Pancreas (tissue), 10 donors: ENCODE results near the gene MMP10. TPM values are rescaled to one million over a fixed set of nuclear protein-coding genes. Genes with fewer than 3 reads are reported as not detected.
A peak's percentile ranks its signal among the peaks of the same experiment; 100 is the strongest.

Experiments
- ATAC-seq, 4 donors: fragments of 200-7000 bp; cut with Tn5 transposase; one replicate each; pipeline versions ENCODE4 v1.8.0 to v1.9.1; 2020; ENCODE audit warnings: mild to moderate bottlenecking in 4 of 4, moderate library complexity in 4 of 4
- DNase-seq, 6 donors: peaks; one replicate each; pipeline ENCODE4 v3.0.0-alpha.2; 2020
- FAIRE-seq: peaks from 2 replicates; lab custom pipeline; 2012; peaks lifted over from hg19 to GRCh38; lab: Jason Lieb, UNC
- H3K27ac ChIP-seq, 4 donors: fragments of 200-600 bp; sonication (generic); 1 replicate in 3 of 4; 2 replicates in 1 of 4; pipeline versions ENCODE4 v1.5.0 to v1.8.0; 2020
- H3K27me3 ChIP-seq, 4 donors: fragments of 200-600 bp; one replicate each; pipeline ENCODE4 v1.8.0; 2021
- H3K36me3 ChIP-seq, 3 donors: fragments of 200-600 bp; sonication (generic) in 1 of 3; one replicate each; pipeline versions ENCODE4 v1.5.0 to v1.8.0; 2020 to 2021
- H3K4me1 ChIP-seq, 3 donors: fragments of 200-600 bp; one replicate each; pipeline ENCODE4 v1.8.0; 2021
- H3K4me3 ChIP-seq, 4 donors: fragments of 200-600 bp; sonication (generic) in 2 of 4; one replicate each; pipeline versions ENCODE4 v1.5.0 to v1.8.0; 2020 to 2021
- H3K9me3 ChIP-seq, 4 donors: fragments of 200-600 bp; one replicate each; pipeline ENCODE4 v1.8.0; 2021
- WGBS, 2 donors: extraction: QIAGEN DNeasy Blood & Tissue Kit; methylation state at CpG; one replicate each; pipeline ENCODE4 v1.1.7; 2013; 5-methylcytosine and 5-hydroxymethylcytosine counted together
- intact Hi-C, 3 donors: fragments of 100-400 bp; cut with DNase I; formaldehyde crosslinking; loops; one replicate each; pipeline versions ENCODE4 v1.11.1 to v1.14.2; 2022
- polyA plus RNA-seq, 2 donors: library from polyadenylated mRNA; stranded (reverse); fragments of 200-250 nt; gene quantifications; one replicate each; pipeline ENCODE4 v1.2.3, GENCODE V29; 2013
- total RNA-seq, 6 donors: library from RNA; stranded (reverse); fragmentation: NEBNext Ultra II Directional in 4 of 6; extraction: Animal tissue kit (Norgen Biotek cat#: 25700) in 4 of 6; gene quantifications; one replicate each; pipeline versions ENCODE4 v1.2.1 to v1.2.4, GENCODE V29; 2021 to 2023
- TF ChIP-seq, protein P1 (sequence below), 4 donors: fragments of 200-600 bp; sonication (generic) in 3 of 4; IDR thresholded peaks; one replicate each; pipeline versions ENCODE4 v1.5.0 to v1.8.0; 2021; ENCODE audit warnings: antibody characterized with exemption in 4 of 4
- donor health status: healthy with polysubstance abuse.
- donor health status: DM: no; HTN: no; CAD: no; lungs with moderate emphysema.
- donor health status: DM: no; HTN: no; CAD: no.
- donor health status: control.
- donor health status: control.
- donor health status: Bipolar disorder and iron deficiency.
- donor health status: DM: yes; HTN: yes; CAD: no.
- donor health status: DM: no; HTN: no; CAD: no.
- donor health status: DM: no; HTN: no; CAD: no.
- donor health status: DM: yes; HTN: yes; CAD: no.

MMP10 gene
- total and polyA plus RNA-seq, 8 donors = 0.09 to 2.9 (median 0.34) TPM; not detected in 1

DNA sequence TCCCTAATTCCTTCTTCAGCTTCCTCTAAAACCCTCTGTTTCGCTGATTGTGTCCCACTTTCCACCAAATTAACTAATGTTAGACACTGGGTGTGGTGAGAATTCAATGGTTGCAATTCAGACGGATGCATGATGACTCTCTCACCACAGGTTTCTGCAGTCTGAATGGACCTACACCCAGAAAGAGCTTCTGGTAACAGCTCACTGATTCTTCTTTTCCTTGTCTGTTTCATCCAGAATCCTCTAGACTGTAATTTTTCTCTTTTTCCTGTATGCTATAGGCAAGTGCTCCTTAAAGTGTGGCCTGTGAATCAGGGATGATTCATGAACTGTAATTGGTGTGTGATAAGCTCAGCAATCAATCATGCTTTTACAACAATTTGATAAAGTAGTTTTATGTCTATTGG, 18.1 kb downstream of the MMP10 start:
- intact Hi-C loops = no loop called here
- TF ChIP-seq, protein P1, sequence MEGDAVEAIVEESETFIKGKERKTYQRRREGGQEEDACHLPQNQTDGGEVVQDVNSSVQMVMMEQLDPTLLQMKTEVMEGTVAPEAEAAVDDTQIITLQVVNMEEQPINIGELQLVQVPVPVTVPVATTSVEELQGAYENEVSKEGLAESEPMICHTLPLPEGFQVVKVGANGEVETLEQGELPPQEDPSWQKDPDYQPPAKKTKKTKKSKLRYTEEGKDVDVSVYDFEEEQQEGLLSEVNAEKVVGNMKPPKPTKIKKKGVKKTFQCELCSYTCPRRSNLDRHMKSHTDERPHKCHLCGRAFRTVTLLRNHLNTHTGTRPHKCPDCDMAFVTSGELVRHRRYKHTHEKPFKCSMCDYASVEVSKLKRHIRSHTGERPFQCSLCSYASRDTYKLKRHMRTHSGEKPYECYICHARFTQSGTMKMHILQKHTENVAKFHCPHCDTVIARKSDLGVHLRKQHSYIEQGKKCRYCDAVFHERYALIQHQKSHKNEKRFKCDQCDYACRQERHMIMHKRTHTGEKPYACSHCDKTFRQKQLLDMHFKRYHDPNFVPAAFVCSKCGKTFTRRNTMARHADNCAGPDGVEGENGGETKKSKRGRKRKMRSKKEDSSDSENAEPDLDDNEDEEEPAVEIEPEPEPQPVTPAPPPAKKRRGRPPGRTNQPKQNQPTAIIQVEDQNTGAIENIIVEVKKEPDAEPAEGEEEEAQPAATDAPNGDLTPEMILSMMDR (IDR thresholded peaks at IDR 0.05) = no peak
- no peak overlapping the region for H3K27ac ChIP-seq
- H3K27me3 ChIP-seq = no peaks in the 10 kb centered on the region
- no peaks in the 10 kb centered on the region for H3K36me3 ChIP-seq
- ATAC-seq (no peak), FAIRE-seq (no peak), DNase-seq (no peak)
- WGBS, 2 donors = 35 to 50% methylated on average over 2 of the region's 2 CpGs
- H3K4me1 ChIP-seq = no peaks in the 10 kb centered on the region
- no peaks in the 10 kb centered on the region for H3K9me3 ChIP-seq
- H3K4me3 ChIP-seq = no peak overlapping the region

DNA sequence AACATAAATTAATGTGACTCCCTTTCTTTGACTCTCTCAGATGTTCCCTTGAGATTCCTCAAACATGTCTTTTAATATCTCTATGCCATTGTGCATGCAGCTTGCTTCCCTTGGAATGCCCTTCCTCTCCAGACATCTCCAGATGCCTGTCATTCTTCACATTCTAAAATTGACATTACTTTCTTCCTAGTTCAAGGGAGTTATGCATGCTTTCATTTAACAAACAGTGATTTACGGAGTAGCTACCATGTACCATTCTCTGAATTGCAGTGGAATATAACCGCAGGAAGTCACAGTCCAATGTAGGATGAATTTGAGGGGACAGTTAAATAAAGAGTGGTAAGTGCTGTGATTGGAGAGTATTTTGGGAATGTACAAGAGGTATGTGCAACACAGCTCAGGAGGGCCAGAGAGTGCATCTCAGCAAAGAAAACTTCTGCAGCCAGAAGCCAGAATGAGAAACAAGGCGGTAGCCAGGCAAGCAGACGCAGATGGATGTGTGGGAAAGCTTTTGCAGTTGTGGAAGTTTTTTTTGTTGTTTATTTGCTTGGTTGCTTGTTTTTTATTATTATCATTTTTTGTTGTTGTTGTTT, 18.7 kb downstream of the MMP10 start:
- TF ChIP-seq, protein P1 (IDR thresholded peaks at IDR 0.05) = no peak
- DNase-seq (no peak), ATAC-seq (no peak), FAIRE-seq (no peak)
- H3K27ac ChIP-seq = no peak overlapping the region
- WGBS, 2 donors = 75 to 77% methylated on average over 4 of the region's 4 CpGs
- no peaks in the 10 kb centered on the region for H3K27me3 ChIP-seq
- no peaks in the 10 kb centered on the region for H3K9me3 ChIP-seq
- no peak overlapping the region for H3K4me3 ChIP-seq
- no peaks in the 10 kb centered on the region for H3K36me3 ChIP-seq
- H3K4me1 ChIP-seq = no peaks in the 10 kb centered on the region
- intact Hi-C loops = no loop called here

DNA sequence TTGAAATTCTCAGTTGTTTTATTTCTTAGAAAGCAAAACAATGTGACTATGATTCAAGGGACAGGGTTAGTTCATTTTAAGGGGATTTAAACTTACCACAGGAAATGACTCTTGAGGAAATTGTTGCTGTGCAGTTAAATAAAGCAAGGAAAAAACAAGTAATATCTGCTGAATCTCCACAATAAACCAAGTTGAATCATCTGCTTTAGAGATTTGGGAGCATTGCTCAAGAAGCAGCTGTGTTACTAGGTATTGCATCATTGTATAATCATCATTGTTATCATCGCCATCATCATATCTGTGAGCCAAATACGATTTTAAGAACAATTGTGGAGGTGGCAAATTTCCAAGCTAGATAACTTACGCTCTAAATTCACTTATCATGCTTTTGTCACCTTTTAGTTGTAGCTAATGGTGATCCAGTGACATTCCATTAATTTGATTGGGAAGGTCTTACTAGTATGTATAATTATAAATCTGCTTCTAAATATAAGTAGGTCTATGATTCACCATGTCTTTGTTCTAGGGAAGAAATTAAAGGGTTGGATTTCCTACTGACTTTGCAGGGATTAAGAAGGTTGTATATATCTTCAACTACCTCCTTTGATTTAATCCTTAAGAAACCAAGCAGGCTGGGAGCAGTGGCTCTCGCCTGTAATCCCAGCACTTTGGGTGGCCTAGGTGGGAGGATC, 19.9 kb downstream of the MMP10 start:
- DNase-seq (no peak), FAIRE-seq (no peak), ATAC-seq (peak in 2 of 4 donors; percentile 16 to 56)
- Histone ChIP-seq H3K36me3 (no peaks in the 10 kb centered on the region), H3K27me3 (no peaks in the 10 kb centered on the region), H3K27ac (no peak overlapping the region), H3K9me3 (no peaks in the 10 kb centered on the region), H3K4me3 (no peak overlapping the region), H3K4me1 (no peaks in the 10 kb centered on the region)
- TF ChIP-seq, protein P1 (IDR thresholded peaks at IDR 0.05) = no peak
- intact Hi-C loops = no loop called here
- 37 to 51% methylated on average over 4 of the region's 4 CpGs for WGBS, 2 donors

DNA sequence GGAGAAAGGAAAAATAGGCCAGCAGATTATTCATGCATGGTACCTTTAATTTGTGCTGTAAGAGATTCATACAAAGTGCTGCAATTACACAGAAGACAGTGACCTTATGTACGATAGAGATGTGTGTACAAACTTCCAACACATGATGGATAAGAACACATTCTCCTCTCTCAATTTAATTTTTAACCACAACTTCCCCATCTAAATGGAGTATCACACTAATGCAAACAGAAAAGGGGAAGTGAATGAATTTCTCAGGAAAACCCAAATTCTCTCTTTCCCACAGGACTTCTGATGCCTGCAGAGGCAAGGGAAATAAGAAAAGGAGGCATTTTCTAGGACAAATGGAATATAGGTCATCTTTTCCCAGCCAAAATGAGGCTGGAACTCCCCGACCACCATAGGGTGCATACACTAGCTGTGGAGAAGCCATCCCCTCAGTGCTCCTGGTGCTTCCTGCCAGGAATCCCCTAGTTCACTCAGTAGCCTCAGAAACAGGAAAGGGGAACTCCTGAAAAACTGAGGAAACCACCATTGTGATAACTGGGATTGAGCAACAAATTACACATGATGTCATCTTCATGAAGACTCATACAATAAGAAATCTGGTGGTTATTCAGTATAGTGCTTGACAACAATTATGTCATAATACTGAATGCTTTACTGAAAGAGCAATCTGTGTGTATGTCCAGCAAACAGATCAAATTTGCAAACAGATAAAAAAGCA, 22.4 kb downstream of the MMP10 start:
- DNase-seq = no peak
- H3K36me3 ChIP-seq = no peaks in the 10 kb centered on the region
- no peaks in the 10 kb centered on the region for H3K4me1 ChIP-seq
- ATAC-seq = peak in 3 of 4 donors; percentile 15 to 66 (median 46)
- TF ChIP-seq, protein P1 (IDR thresholded peaks at IDR 0.05) = no peak
- H3K4me3 ChIP-seq = no peak overlapping the region
- WGBS, 2 donors = 25 to 41% methylated on average over 2 of the region's 2 CpGs
- H3K27ac ChIP-seq = peak overlapping the region in 1 of 4 donors; percentile 4
- intact Hi-C loops = no loop called here
- no peak for FAIRE-seq
- H3K27me3 ChIP-seq = no peaks in the 10 kb centered on the region
- no peaks in the 10 kb centered on the region for H3K9me3 ChIP-seq
